Measurements from ENCODE around the gene COL9A2.

Gene COL9A2

GRCh38 chr1:40360631-40361030 is 43.5 kb upstream of the COL9A2 start:
- H3K27ac Mint-ChIP-seq, result no peak overlapping the region
- no peak for TF ChIP-seq CTCF (IDR thresholded peaks at IDR 0.05)
- H3K27me3 Mint-ChIP-seq (ENCODE audit: low read depth, poor library complexity), result peaks cover 38% of the 10 kb centered on the region
- H3K4me1 Mint-ChIP-seq, result no peaks in the 10 kb centered on the region
- H3K36me3 Mint-ChIP-seq (ENCODE audit: low read depth), result no peaks in the 10 kb centered on the region
- no peak overlapping the region for H3K4me3 Mint-ChIP-seq
- H3K9me3 Mint-ChIP-seq, result peaks cover 40% of the 10 kb centered on the region
- no peak for DNase-seq

- Mint-ChIP-seq H3K4me1 (no peaks in the 10 kb centered on the region), H3K27me3 (ENCODE audit: low read depth, poor library complexity) (peaks cover 16% of the 10 kb centered on the region), H3K9me3 (peaks cover 40% of the 10 kb centered on the region), H3K36me3 (ENCODE audit: low read depth) (no peaks in the 10 kb centered on the region), H3K27ac (no peak overlapping the region), H3K4me3 (no peak overlapping the region)
- no peak for DNase-seq
- TF ChIP-seq CTCF (IDR thresholded peaks at IDR 0.05), result no peak
Measured at GRCh38 chr1:40357625-40358024, 40.5 kb upstream of the COL9A2 start.

- H3K27ac Mint-ChIP-seq, result no peak overlapping the region
- no peak overlapping the region for H3K4me3 Mint-ChIP-seq
- DNase-seq, result no peak
- TF ChIP-seq CTCF (IDR thresholded peaks at IDR 0.05), result no peak
- no peaks in the 10 kb centered on the region for H3K36me3 Mint-ChIP-seq (ENCODE audit: low read depth)
- peaks cover 20% of the 10 kb centered on the region for H3K9me3 Mint-ChIP-seq
- peaks cover 16% of the 10 kb centered on the region for H3K27me3 Mint-ChIP-seq (ENCODE audit: low read depth, poor library complexity)
- no peaks in the 10 kb centered on the region for H3K4me1 Mint-ChIP-seq
Measured at GRCh38 chr1:40353082-40353481, 36.0 kb upstream of the COL9A2 start.

GRCh38 chr1:40352126-40352525 is 35.0 kb upstream of the COL9A2 start:
- H3K27ac Mint-ChIP-seq, result no peak overlapping the region
- DNase-seq, result no peak
- H3K9me3 Mint-ChIP-seq, result peaks cover 10% of the 10 kb centered on the region
- no peaks in the 10 kb centered on the region for H3K36me3 Mint-ChIP-seq (ENCODE audit: low read depth)
- no peaks in the 10 kb centered on the region for H3K4me1 Mint-ChIP-seq
- no peak for TF ChIP-seq CTCF (IDR thresholded peaks at IDR 0.05)
- H3K4me3 Mint-ChIP-seq, result no peak overlapping the region
- H3K27me3 Mint-ChIP-seq (ENCODE audit: low read depth, poor library complexity), result peaks cover 15% of the 10 kb centered on the region

GRCh38 chr1:40351124-40351523 is 34.0 kb upstream of the COL9A2 start:
- Mint-ChIP-seq H3K27ac (no peak overlapping the region), H3K27me3 (ENCODE audit: low read depth, poor library complexity) (peaks cover 10% of the 10 kb centered on the region), H3K36me3 (ENCODE audit: low read depth) (no peaks in the 10 kb centered on the region), H3K9me3 (peaks cover 2% of the 10 kb centered on the region), H3K4me3 (no peak overlapping the region), H3K4me1 (no peaks in the 10 kb centered on the region)
- TF ChIP-seq CTCF (IDR thresholded peaks at IDR 0.05), result no peak
- no peak for DNase-seq

- DNase-seq, result no peak
- Mint-ChIP-seq H3K27me3 (ENCODE audit: low read depth, poor library complexity) (peaks cover 10% of the 10 kb centered on the region), H3K4me3 (no peak overlapping the region), H3K9me3 (no peaks in the 10 kb centered on the region), H3K4me1 (no peaks in the 10 kb centered on the region), H3K36me3 (ENCODE audit: low read depth) (no peaks in the 10 kb centered on the region), H3K27ac (no peak overlapping the region)
- no peak for TF ChIP-seq CTCF (IDR thresholded peaks at IDR 0.05)
Measured at GRCh38 chr1:40350391-40350790, 33.3 kb upstream of the COL9A2 start.

All from nephron progenitor cell (in vitro differentiated cells).